Stimulated activated CD4-positive, alpha-beta T cell treated with anti-CD3 and anti-CD28 coated beads, Interleukin-15, amount 100 ng/mL, for 24 hours (primary cell): ENCODE data around the gene RERE.

Experiments
- DNase-seq: peaks from one replicate; pipeline ENCODE4 v3.0.0-alpha.2; 2020

Gene RERE

GRCh38 chr1:8684590-8684989, 132.8 kb downstream of the RERE start:
- DNase-seq = no peak

GRCh38 chr1:8682573-8682972, 134.9 kb downstream of the RERE start:
- no peak for DNase-seq

GRCh38 chr1:8681911-8682310, 135.5 kb downstream of the RERE start:
- DNase-seq = no peak

GRCh38 chr1:8680664-8681650, 136.5 kb downstream of the RERE start:
- no peak for DNase-seq

GRCh38 chr1:8679929-8680663, 137.3 kb downstream of the RERE start:
- DNase-seq = no peak

GRCh38 chr1:8679395-8679800, 138.0 kb downstream of the RERE start:
- no peak for DNase-seq

- DNase-seq = no peak
Observed at GRCh38 chr1:8678673-8679394, 138.6 kb downstream of the RERE start.

- no peak for DNase-seq
Observed at GRCh38 chr1:8677782-8678181, 139.7 kb downstream of the RERE start.

GRCh38 chr1:8676813-8677212, 140.6 kb downstream of the RERE start:
- no peak for DNase-seq

- no peak for DNase-seq
Observed at GRCh38 chr1:8676072-8676471, 141.4 kb downstream of the RERE start.

- DNase-seq = no peak
Observed at GRCh38 chr1:8674912-8675311, 142.5 kb downstream of the RERE start.

- no peak for DNase-seq
Observed at GRCh38 chr1:8674481-8674880, 143.0 kb downstream of the RERE start.

- no peak for DNase-seq
Observed at GRCh38 chr1:8671306-8671917, 146.0 kb downstream of the RERE start.

GRCh38 chr1:8670371-8670818, 147.0 kb downstream of the RERE start:
- no peak for DNase-seq

- no peak for DNase-seq
Observed at GRCh38 chr1:8669606-8670335, 147.7 kb downstream of the RERE start.

- no peak for DNase-seq
Observed at GRCh38 chr1:8667869-8668594, 149.4 kb downstream of the RERE start.

- no peak for DNase-seq
Observed at GRCh38 chr1:8666389-8667167, 150.9 kb downstream of the RERE start.

GRCh38 chr1:8665833-8666232, 151.6 kb downstream of the RERE start:
- no peak for DNase-seq

GRCh38 chr1:8664887-8665286, 152.6 kb downstream of the RERE start:
- no peak for DNase-seq

- DNase-seq = peak; percentile 25
Observed at GRCh38 chr1:8663915-8664329, 153.5 kb downstream of the RERE start.
